GM18858 (cell line): ENCODE data around the gene CCNL2.
"Not testable (repeated sequence)": the region's sequence is repeated elsewhere in the genome, so short reads cannot be mapped to it uniquely, and the experiment has no call there.

Source experiments
- ATAC-seq: cut with Tn5 transposase; IDR thresholded peaks from one replicate; pipeline ENCODE4 v1.9.1; 2021; ENCODE audit not compliant: unreplicated experiment

The CCNL2 gene

DNA sequence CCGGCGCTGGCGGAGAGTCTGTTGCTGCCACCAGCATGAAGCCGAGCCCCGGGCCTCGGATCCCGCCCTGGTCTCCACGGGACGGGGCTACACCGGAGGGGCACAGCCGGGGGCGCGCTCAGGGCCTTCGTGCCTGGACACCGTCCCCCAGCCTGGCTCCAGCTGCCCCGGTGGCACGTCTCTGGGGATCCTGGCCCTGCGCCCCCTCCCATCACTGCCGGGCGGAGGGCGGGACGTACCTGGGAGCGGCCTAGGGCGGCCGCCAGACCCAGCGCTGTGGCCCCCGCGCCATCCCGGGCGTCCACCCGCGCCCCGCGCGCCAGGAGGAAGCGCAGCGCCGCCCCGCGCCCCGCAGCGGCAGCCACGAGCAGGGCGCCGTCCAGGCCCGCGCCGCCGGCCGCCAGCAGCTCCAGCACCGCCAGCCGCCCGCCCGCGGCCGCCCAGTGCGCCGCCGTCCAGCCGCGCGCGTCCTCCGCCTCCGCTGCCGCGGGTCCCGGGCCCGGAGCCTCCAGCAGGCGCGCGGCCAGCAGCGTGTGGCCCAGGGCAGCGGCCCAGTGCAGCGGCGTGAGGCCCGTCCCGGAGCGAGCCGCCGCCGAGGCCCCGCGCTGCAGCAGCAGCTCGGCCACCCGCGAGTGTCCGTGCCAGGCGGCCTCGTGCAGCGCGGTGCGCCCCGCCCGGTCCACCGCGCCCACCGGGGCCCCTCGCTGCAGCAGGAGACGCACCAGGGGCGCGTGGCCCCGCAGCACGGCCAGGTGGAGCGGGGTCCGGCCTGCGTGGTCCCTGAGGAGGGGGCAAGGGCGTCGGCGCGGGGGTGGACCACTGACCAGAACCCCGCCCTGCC, 20.9 kb upstream of the CCNL2 start:
- no peak for ATAC-seq

GRCh38 chr1:1419363-1419812, 20.3 kb upstream of the CCNL2 start:
- ATAC-seq: no peak

GRCh38 chr1:1418464-1419362, 19.6 kb upstream of the CCNL2 start:
- no peak for ATAC-seq

DNA sequence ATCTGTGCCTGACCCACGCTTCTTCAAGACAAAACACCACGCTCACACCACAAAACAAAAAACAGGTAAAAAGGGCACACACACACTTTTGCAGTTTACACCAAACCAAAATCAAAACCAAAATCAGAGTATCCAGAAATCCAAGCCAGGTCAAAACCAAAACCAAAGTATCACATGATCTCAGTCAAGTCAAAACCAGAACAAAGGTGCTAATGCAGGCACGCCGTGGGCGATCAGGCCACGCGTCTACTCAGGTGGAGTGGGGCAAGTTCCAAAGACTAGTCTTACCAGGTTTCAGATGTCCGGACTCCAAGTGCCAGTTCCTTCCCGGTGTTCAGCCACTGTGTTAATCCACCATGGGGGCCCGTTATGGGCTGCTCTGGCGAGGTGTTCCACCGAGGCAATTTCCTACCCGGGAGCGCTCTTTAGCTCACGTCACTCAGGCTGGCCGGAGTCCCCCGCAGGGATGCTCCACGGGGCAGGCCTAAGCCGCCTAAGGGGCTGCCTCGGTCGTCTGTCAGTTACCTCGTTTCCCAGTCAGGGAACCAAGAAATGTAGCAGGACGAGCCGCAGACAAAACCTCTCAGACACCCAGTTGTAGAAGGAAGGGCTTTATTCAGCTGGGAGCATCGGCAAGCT, 18.8 kb upstream of the CCNL2 start:
- not testable (repeated sequence) for ATAC-seq

GRCh38 chr1:1417396-1417795, 18.3 kb upstream of the CCNL2 start:
- not testable (repeated sequence) for ATAC-seq

DNA sequence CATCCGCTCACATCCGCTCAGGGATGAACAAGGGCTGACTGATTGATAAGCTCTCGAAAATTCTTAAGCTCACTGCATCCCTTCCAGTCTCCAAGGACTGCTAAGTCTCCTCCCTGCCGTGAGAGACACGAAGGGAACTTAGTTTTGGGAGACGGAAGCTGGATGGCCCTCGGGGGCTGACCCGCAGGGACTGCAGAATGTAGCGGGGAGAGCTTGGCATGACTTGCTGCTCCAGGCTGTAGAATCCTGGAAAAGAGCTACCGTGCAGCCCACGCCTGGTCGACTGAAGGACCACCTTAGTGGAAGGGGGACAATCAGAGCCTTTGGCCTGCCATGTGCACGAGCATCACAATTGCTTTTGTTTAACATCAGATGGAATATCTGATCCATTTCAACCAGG, 16.6 kb upstream of the CCNL2 start:
- ATAC-seq: no peak

DNA sequence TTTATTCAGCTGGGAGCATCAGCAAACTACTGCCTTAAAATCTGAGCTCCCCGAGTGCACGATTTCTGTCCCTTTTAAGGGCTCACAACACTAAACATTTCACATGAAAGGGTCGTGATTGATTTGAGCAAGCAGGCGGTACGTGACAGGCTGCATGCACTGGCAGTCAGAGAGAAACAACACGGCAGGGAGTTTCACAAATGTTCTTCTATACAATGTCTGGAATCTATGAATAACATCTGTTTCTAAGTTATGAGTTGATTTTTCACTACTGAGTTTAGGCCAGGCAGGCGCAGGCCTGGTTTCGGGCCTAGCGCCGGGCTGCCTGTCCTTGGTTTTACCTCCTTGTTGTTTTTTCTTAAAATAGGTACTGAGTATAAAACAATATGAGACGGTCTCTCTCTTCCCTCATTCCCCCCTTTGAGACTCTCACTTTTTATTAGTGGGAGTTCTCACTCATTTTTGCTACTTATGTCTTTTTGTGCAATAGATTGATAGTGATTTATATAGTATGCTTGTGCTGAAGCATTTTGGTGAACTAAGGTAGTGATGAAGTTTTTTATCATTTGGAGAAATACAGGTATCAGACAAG, 13.3 kb upstream of the CCNL2 start:
- not testable (repeated sequence) for ATAC-seq

GRCh38 chr1:1411626-1412025, 12.5 kb upstream of the CCNL2 start:
- no peak for ATAC-seq

DNA sequence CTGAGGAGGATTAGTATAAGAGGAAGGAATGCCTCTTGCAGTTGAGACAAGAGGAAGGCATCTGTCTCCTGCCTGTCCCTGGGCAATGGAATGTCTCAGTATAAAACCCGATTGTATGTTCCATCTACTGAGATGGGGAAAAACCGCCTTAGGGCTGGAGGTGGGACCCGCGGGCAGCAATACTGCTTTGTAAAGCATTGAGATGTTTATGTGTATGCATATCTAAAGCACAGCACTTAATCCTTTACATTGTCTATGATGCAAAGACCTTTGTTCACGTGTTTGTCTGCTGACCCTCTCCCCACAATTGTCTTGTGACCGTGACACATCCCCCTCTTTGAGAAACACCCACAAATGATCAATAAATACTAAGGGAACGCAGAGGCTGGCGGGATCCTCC, 11.1 kb upstream of the CCNL2 start:
- not testable (repeated sequence) for ATAC-seq

GRCh38 chr1:1407636-1408318, 8.6 kb upstream of the CCNL2 start:
- no peak for ATAC-seq

GRCh38 chr1:1406821-1407635, 7.9 kb upstream of the CCNL2 start, which contains the start of gene MRPL20:
Gene MRPL20 (minus strand): TSS chr1:1407293. CDS start chr1:1407217, 76 bp downstream.
- ATAC-seq: peak; percentile 75

DNA sequence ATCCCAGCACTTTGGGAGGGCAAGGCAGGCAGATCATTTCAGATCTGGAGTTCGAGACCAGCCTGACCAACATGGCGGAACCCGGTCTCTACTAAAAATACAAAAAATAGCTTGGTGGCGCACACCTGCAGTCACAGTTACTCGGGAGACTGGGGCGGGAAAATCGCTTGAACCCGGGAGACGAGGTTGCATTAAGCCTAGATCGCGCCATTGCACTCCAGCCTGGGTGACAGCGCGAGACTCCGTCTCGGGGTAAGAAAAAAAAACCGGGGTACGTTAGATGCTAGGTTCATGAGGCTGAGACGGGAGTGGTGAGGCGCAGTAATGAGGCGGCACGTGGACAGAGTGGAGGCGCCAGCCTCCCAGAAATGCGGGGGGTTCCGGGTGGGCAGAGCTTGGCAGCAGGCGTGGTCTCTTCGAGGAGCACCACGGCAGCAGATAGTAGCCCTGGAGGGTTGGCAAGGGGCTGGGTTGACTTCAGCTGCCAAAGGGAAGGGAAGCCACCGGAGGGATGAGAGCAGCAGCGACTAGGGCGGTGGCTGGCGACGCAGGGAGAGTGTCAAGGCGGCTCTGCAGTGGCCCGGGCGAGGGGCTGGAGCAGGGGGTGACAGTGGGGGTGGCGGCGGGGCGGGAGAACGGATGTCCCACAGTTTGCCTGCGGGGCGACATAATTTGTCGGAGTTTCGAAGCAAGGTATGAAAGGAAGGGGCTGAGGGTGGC, 7.1 kb upstream of the CCNL2 start:
- no peak for ATAC-seq

- no peak for ATAC-seq
Measured at GRCh38 chr1:1403653-1404052, 4.5 kb upstream of the CCNL2 start.

GRCh38 chr1:1402901-1403392, 3.8 kb upstream of the CCNL2 start:
- ATAC-seq: not testable (repeated sequence)

DNA sequence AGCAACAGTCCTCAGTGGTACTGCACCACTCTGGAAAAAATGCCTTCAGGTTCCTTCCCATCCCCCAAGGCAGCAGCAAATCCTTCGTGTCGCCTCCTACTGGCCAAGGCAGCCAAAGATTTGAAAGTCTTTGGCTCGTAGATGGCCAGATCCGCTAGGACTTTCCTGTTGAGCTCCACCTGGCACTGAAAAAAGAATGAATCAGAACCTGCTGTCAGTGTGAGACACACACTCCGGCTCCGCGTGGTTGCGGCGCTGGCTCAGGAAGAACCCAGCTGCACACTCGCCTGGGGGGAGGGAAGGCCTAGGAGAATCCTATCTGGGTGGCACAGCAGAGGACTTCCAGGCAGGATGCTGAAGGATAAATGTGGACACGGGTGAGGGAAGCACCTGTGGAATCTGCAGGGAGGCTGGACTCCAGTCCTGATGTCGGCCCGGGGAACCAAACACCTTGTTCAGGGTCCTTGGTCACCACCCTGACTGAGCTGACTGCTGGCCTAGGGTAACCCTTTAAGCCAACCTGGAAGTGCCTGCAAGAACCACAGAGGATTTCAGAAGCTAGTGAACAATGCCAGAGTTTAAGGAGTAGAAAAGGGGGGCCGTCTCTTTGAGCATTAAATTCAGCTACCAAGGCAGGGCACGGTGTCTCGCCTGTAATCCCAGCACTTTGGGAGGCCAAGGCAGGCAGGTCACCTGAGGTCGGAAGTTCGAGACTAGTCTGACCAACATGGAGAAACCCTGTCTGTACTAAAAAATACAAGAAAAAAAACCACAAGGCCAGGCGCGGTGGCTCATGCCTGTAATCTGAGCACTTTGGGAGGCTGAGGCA, 3.2 kb upstream of the CCNL2 start:
- no peak for ATAC-seq

- ATAC-seq: no peak
Measured at GRCh38 chr1:1401457-1402010, 2.4 kb upstream of the CCNL2 start.
